ENCODE measurements around the gene FPGS.

DNA sequence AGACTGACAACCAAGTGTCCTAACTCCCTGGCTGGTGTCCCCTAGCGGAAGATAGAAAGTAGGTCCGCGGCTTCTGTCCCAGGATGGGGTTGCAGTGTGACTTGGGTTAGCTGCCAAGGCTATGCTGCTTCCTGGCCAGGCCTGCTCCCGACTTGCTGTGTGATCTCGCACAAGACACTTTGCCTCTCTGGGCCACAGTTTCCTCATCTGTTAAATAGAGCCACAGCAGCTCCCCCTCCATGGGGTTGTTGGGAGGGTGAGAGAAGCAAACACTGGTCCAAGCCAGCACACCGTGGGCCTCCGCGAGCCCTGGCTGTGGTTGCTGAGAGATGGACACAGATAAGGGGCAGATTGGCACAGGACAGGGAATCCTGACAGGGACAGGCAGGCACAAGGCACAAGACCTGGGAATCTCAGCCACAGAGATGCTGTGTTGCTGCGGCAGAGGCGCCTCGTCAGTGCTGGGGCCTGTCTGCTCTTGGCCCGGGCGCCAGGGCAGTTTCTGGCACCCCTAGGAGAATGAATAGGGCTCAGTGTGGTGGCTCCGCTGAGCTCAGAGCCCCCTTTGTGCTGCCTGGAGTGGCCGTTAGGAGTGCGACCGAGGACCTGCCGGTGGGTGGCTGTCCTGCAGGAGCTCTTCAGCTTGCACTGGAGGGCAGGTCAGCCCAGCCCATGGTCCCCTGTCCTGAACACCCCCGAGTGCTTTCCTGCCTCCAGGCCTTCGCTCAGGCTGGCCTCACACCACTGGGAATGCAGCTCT, 22.4 kb upstream of the FPGS start:
- TF ChIP-seq, protein P1, sequence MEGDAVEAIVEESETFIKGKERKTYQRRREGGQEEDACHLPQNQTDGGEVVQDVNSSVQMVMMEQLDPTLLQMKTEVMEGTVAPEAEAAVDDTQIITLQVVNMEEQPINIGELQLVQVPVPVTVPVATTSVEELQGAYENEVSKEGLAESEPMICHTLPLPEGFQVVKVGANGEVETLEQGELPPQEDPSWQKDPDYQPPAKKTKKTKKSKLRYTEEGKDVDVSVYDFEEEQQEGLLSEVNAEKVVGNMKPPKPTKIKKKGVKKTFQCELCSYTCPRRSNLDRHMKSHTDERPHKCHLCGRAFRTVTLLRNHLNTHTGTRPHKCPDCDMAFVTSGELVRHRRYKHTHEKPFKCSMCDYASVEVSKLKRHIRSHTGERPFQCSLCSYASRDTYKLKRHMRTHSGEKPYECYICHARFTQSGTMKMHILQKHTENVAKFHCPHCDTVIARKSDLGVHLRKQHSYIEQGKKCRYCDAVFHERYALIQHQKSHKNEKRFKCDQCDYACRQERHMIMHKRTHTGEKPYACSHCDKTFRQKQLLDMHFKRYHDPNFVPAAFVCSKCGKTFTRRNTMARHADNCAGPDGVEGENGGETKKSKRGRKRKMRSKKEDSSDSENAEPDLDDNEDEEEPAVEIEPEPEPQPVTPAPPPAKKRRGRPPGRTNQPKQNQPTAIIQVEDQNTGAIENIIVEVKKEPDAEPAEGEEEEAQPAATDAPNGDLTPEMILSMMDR (IDR thresholded peaks at IDR 0.05): no peak
- TF ChIP-seq NFIC (IDR thresholded peaks at IDR 0.05; ENCODE audit: borderline replicate concordance) (no peak), EP300 (IDR thresholded peaks at IDR 0.05; ENCODE audit: borderline replicate concordance in 1 of 2, low read depth in 1 of 2, low read length in 1 of 2) (no peak)
